AG09309 (cell line): ENCODE results near the gene SULF2.

Source experiments
- DNase-seq: peaks from one replicate; pipeline ENCODE4 v3.0.0-alpha.2; 2010; ENCODE audit warnings: low read depth
- H3K4me3 ChIP-seq: 2 replicates; pipeline ENCODE4 v1.5.1; 2011; ENCODE audit warnings: mild to moderate bottlenecking, low read depth, low read length, moderate library complexity; ENCODE audit not compliant: control insufficient read depth
- CTCF ChIP-seq: IDR thresholded peaks from 2 replicates; pipeline ENCODE4 v1.5.1; 2011; ENCODE audit warnings: mild to moderate bottlenecking, low read depth, low read length, inconsistent platforms; ENCODE audit not compliant: insufficient read depth, control insufficient read depth; ENCODE audit errors: missing control alignments

The SULF2 gene

GRCh38 chr20:47777220-47777619 is 8.1 kb downstream of the SULF2 start:
- no peak for DNase-seq
- no peak for TF ChIP-seq CTCF
- H3K4me3 ChIP-seq = no peak overlapping the region

DNA sequence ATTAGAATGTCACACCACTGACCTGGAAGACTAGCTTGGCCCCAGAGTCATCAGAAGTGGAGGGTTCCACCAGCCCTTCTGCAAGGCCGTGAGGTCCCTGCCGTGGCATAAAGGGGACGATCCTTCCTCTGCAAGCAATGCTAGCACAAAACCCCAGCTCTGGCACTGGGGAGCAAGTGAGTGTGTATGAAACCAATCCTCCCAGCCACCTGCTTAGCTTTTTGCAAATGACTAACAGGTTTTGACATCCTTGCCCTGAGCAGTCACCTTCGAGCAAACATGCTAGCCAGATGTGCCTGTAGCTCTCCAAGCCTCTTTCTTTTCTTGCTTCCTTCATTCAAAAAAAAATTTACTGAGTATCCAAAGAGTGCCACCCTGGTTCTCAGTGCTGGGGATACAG is 8.6 kb downstream of the SULF2 start:
- TF ChIP-seq CTCF = no peak
- no peak for DNase-seq
- H3K4me3 ChIP-seq = no peak overlapping the region

DNA sequence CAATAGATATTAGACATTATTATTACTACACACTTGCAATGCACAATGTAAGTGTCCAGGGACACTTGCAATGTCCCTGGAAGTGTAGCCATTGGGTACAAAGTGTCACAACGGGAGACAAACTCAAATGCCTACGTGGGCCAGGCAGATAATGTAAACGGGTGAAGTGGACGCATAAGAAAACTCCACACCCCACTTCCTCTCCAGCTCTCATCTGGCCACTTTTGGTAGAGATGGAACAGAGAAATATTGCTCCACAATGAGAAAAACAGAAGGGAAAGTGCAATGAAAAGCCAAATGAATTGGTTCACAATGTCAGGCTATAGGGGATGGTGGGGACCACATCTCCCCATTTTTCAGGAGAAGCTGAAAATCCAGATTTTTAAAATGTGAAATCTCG is 9.4 kb downstream of the SULF2 start:
- no peak for DNase-seq
- no peak overlapping the region for H3K4me3 ChIP-seq
- TF ChIP-seq CTCF = no peak

DNA sequence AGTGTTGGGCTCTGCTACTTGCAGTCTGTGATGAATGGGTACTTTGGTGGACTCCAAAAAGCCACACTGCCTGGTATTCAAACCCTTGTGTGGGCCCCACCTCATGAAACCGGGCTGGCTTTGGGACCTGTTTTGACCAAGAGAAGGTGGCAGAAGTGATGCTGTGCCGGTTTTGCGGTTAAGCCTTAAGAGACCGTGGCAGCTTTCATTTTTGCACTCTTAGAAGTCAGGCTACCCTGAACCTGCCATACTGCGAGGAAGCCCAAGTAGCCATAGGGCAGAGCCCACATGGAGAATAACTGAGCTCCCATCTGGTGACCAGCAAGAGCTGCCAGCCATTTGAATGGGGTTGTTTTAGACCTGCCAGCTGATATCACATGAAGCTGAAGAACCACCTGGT is 10.2 kb downstream of the SULF2 start:
- TF ChIP-seq CTCF = no peak
- no peak overlapping the region for H3K4me3 ChIP-seq
- DNase-seq = no peak

- no peak for TF ChIP-seq CTCF
- DNase-seq = no peak
- no peak overlapping the region for H3K4me3 ChIP-seq
Observed at GRCh38 chr20:47774131-47774777, 11.0 kb downstream of the SULF2 start.

DNA sequence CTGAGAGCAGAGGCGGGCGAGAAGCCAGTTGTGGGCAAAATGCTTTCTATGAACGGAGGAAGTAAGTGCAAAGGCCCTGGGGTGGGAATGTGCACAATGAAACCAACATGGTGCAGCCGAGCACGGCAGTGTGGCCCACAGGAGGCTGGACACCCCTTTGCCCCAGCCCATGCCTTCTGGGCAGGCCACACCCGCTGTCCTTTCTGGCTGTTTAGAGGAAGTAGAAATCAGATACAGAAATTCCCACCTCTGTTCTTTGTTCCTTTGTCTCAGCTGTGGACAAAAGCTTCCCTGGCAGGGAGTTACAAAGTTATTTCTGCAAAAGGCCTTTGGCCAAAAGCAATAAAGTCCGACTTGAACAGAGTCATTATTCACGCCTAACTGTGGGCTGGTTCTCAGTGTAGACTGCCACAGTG is 11.9 kb downstream of the SULF2 start:
- H3K4me3 ChIP-seq = no peak overlapping the region
- TF ChIP-seq CTCF = no peak
- no peak for DNase-seq

DNA sequence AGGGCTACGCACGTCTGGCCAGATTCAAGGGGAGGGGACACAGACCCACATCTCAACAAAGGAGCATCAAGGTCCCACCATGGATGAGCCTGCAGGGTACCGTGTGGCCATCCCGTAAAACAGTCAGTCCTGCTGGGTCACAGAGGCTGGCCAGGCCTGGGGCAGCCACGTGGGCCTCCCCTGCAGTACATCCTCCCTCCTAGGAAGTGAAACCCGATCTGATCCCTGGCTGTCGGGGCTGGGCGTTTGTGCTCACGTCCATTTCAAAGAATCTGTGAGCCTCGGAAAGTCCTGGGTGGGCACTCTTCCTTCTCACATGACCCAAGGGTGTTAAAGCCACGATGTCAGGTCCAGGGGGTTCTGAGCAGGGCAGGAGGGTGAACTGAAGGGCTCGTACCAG is 14.3 kb downstream of the SULF2 start:
- no peak for TF ChIP-seq CTCF
- no peak for DNase-seq
- H3K4me3 ChIP-seq = no peak overlapping the region
